Osteoblast (primary cell): ENCODE results near the gene IDI1. TPM values are rescaled to one million over a fixed set of nuclear protein-coding genes. Genes with fewer than 3 reads are reported as not detected.

Experiments used
- DNase-seq: peaks from one replicate; pipeline ENCODE4 v3.0.0; 2011; ENCODE audit warnings: low spot score, mixed read lengths; ENCODE audit not compliant: insufficient read length; ENCODE audit errors: missing footprints
- H2AFZ ChIP-seq: 2 replicates; pipeline ENCODE4 v1.6.0; 2011; ENCODE audit warnings: mild to moderate bottlenecking, low read length
- H3K27ac ChIP-seq: 2 replicates; pipeline ENCODE4 v1.5.1; 2011; ENCODE audit warnings: mild to moderate bottlenecking, low read depth, low read length, moderate library complexity
- H3K27me3 ChIP-seq: 2 replicates; pipeline ENCODE4 v1.6.0; 2012; ENCODE audit warnings: mild to moderate bottlenecking, control low read depth, inconsistent platforms, low read length, moderate library complexity; ENCODE audit not compliant: insufficient read depth
- H3K36me3 ChIP-seq: 2 replicates; pipeline ENCODE4 v1.5.1; 2011; ENCODE audit warnings: mild to moderate bottlenecking, low read length, control low read depth, moderate library complexity; ENCODE audit not compliant: insufficient read depth
- H3K4me1 ChIP-seq: 2 replicates; pipeline ENCODE4 v1.5.1; 2011; ENCODE audit warnings: mild to moderate bottlenecking, low read length, control low read depth, moderate library complexity; ENCODE audit not compliant: insufficient read depth
- H3K4me2 ChIP-seq: 2 replicates; pipeline ENCODE4 v1.6.0; 2011; ENCODE audit warnings: mild to moderate bottlenecking, low read length; ENCODE audit not compliant: insufficient read depth
- H3K4me3 ChIP-seq: fragments of 200-600 bp; sonication (generic); 3 replicates; pipeline ENCODE4 v1.5.1; 2012; ENCODE audit warnings: mild to moderate bottlenecking, low read length, inconsistent platforms; ENCODE audit not compliant: insufficient read depth
- H3K79me2 ChIP-seq: 2 replicates; pipeline ENCODE4 v1.6.0; 2012; ENCODE audit warnings: mild to moderate bottlenecking, low read length, control low read depth, inconsistent platforms; ENCODE audit not compliant: insufficient read depth
- H3K9me3 ChIP-seq: 2 replicates; pipeline ENCODE4 v1.5.1; 2011; ENCODE audit warnings: low read depth, low read length, control low read depth
- H4K20me1 ChIP-seq: 2 replicates; pipeline ENCODE4 v1.6.0; 2012; ENCODE audit warnings: mild to moderate bottlenecking, low read length, control low read depth; ENCODE audit not compliant: insufficient read depth
- CTCF ChIP-seq: IDR thresholded peaks from 2 replicates; pipeline ENCODE4 v1.5.1; 2011; ENCODE audit warnings: mild to moderate bottlenecking, low read depth, low read length, moderate library complexity; ENCODE audit errors: extremely low read depth
- total RNA-seq: library from RNA; depleted of rRNA; stranded (reverse); fragments of >200 nt; gene quantifications from 2 replicates; pipeline ENCODE4 v1.2.3, GENCODE V29; 2012

IDI1 gene
- total RNA-seq, 1 donor, result 104 TPM

- Histone ChIP-seq H3K27me3 (no peaks in the 10 kb centered on the region), H4K20me1 (peaks cover 14% of the 10 kb centered on the region), H3K9me3 (no peaks in the 10 kb centered on the region), H3K36me3 (peaks cover 71% of the 10 kb centered on the region), H3K4me1 (no peaks in the 10 kb centered on the region), H3K4me2 (no peak overlapping the region), H3K4me3 (no peak overlapping the region), H2AFZ (no peak overlapping the region), H3K27ac (no peak overlapping the region), H3K79me2 (peaks cover 25% of the 10 kb centered on the region)
- no peak for DNase-seq
- TF ChIP-seq CTCF, result no peak
Observed at GRCh38 chr10:1086787-1087186, 37.9 kb upstream of the IDI1 start.

- no peak for DNase-seq
- Histone ChIP-seq H2AFZ (no peak overlapping the region), H4K20me1 (peaks cover 14% of the 10 kb centered on the region), H3K27ac (no peak overlapping the region), H3K4me1 (no peaks in the 10 kb centered on the region), H3K27me3 (no peaks in the 10 kb centered on the region), H3K4me3 (no peak overlapping the region), H3K79me2 (peaks cover 16% of the 10 kb centered on the region), H3K4me2 (no peak overlapping the region), H3K9me3 (no peaks in the 10 kb centered on the region), H3K36me3 (peaks cover 61% of the 10 kb centered on the region)
- TF ChIP-seq CTCF, result no peak
Observed at GRCh38 chr10:1085258-1085657, 36.3 kb upstream of the IDI1 start.

- H3K27me3 ChIP-seq, result no peaks in the 10 kb centered on the region
- no peak for DNase-seq
- no peak overlapping the region for H2AFZ ChIP-seq
- H3K9me3 ChIP-seq, result no peaks in the 10 kb centered on the region
- TF ChIP-seq CTCF, result no peak
- peaks cover 16% of the 10 kb centered on the region for H3K79me2 ChIP-seq
- peaks cover 14% of the 10 kb centered on the region for H4K20me1 ChIP-seq
- H3K4me2 ChIP-seq, result no peak overlapping the region
- H3K27ac ChIP-seq, result no peak overlapping the region
- no peak overlapping the region for H3K4me3 ChIP-seq
- H3K4me1 ChIP-seq, result no peaks in the 10 kb centered on the region
- peaks cover 62% of the 10 kb centered on the region for H3K36me3 ChIP-seq
Observed at GRCh38 chr10:1084011-1084950, 35.4 kb upstream of the IDI1 start.

GRCh38 chr10:1083581-1083980 is 34.7 kb upstream of the IDI1 start:
- Histone ChIP-seq H3K79me2 (peaks cover 16% of the 10 kb centered on the region), H3K9me3 (no peaks in the 10 kb centered on the region), H3K27ac (no peak overlapping the region), H3K4me3 (no peak overlapping the region), H2AFZ (no peak overlapping the region), H3K4me2 (no peak overlapping the region), H3K27me3 (no peaks in the 10 kb centered on the region), H4K20me1 (peaks cover 12% of the 10 kb centered on the region), H3K4me1 (no peaks in the 10 kb centered on the region), H3K36me3 (peaks cover 55% of the 10 kb centered on the region)
- DNase-seq, result no peak
- no peak for TF ChIP-seq CTCF
